HUDEP-2 (cell line): ENCODE results near the gene MAPK6.

Source experiments
- DNase-seq, 76 experiments: peaks; one replicate each; lab custom pipeline; 2025; ENCODE audit not compliant: unreplicated experiment in 76 of 76; lab: John Stamatoyannopoulos, UW

The MAPK6 gene

GRCh38 chr15:52099651-52100272 lies 80.7 kb downstream of the MAPK6 start:
- no peak for DNase-seq

GRCh38 chr15:52100807-52101442 lies 81.9 kb downstream of the MAPK6 start:
- peak in 64 of 76 experiments; percentile 1 to 80 (median 43) for DNase-seq

- no peak for DNase-seq
Measured at GRCh38 chr15:52101542-52102323, 82.7 kb downstream of the MAPK6 start.

- no peak for DNase-seq
Measured at GRCh38 chr15:52102463-52102862, 83.4 kb downstream of the MAPK6 start.

GRCh38 chr15:52103217-52104207 lies 84.5 kb downstream of the MAPK6 start:
- DNase-seq = peak in 1 of 76 experiments; percentile 17

- no peak for DNase-seq
Measured at GRCh38 chr15:52104532-52105004, 85.5 kb downstream of the MAPK6 start.

- DNase-seq = no peak
Measured at GRCh38 chr15:52105846-52106245, 86.8 kb downstream of the MAPK6 start.

GRCh38 chr15:52106641-52107040 lies 87.6 kb downstream of the MAPK6 start:
- DNase-seq = no peak

GRCh38 chr15:52107238-52107637 lies 88.2 kb downstream of the MAPK6 start:
- no peak for DNase-seq

- no peak for DNase-seq
Measured at GRCh38 chr15:52109559-52110451, 90.8 kb downstream of the MAPK6 start.

GRCh38 chr15:52111517-52112202 lies 92.6 kb downstream of the MAPK6 start:
- no peak for DNase-seq

- DNase-seq = no peak
Measured at GRCh38 chr15:52112203-52112750, 93.3 kb downstream of the MAPK6 start.

GRCh38 chr15:52113235-52113634 lies 94.2 kb downstream of the MAPK6 start:
- DNase-seq = no peak

- DNase-seq = no peak
Measured at GRCh38 chr15:52113708-52114107, 94.7 kb downstream of the MAPK6 start.

GRCh38 chr15:52114261-52115055 lies 95.4 kb downstream of the MAPK6 start:
- DNase-seq = no peak

GRCh38 chr15:52115598-52116427 lies 96.8 kb downstream of the MAPK6 start:
- DNase-seq = no peak
